DND-41 (cell line): ENCODE data around the gene DOCK8.
"Not testable (repeated sequence)": the region's sequence is repeated elsewhere in the genome, so short reads cannot be mapped to it uniquely, and the experiment has no call there.

Source experiments
- ATAC-seq: fragments of 200-7000 bp; cut with Tn5 transposase; 3 replicates; pipeline ENCODE4 v1.9.1; 2021; ENCODE audit warnings: low read depth; ENCODE audit not compliant: insufficient read depth
- DNase-seq: peaks from one replicate; pipeline ENCODE4 v3.0.0-alpha.2; 2020
- H2AFZ ChIP-seq: 2 replicates; pipeline ENCODE4 v1.6.0; 2012; ENCODE audit warnings: low read depth, low read length
- H3K27ac ChIP-seq: 2 replicates; pipeline ENCODE4 v1.5.1; 2012; ENCODE audit warnings: low read length, inconsistent platforms
- H3K27me3 ChIP-seq: fragments of 200-600 bp; sonication (generic); 2 replicates; pipeline ENCODE4 v1.6.0; 2012; ENCODE audit warnings: low read length, mild to moderate bottlenecking, inconsistent platforms; ENCODE audit not compliant: insufficient read depth, poor library complexity
- H3K36me3 ChIP-seq: 2 replicates; pipeline ENCODE4 v1.5.1; 2012; ENCODE audit warnings: low read length, inconsistent platforms; ENCODE audit not compliant: insufficient read depth
- H3K4me1 ChIP-seq: 2 replicates; pipeline ENCODE4 v1.5.1; 2012; ENCODE audit warnings: mild to moderate bottlenecking, low read length; ENCODE audit not compliant: insufficient read depth
- H3K4me2 ChIP-seq: 2 replicates; pipeline ENCODE4 v1.6.0; 2012; ENCODE audit warnings: mild to moderate bottlenecking, moderate library complexity, low read length, inconsistent platforms; ENCODE audit not compliant: insufficient read depth
- H3K4me3 ChIP-seq, 2 experiments: fragments of 200-600 bp in 1 of 2; shearing (Covaris generic) in 1 of 2; 2 replicates each; pipeline ENCODE4 v1.5.1; 2012 to 2016; ENCODE audit warnings: inconsistent platforms in 2 of 2, low read length in 2 of 2, mild to moderate bottlenecking in 2 of 2, low read depth in 1 of 2, moderate library complexity in 1 of 2
- H3K79me2 ChIP-seq: 2 replicates; pipeline ENCODE4 v1.6.0; 2012; ENCODE audit warnings: low read length, inconsistent platforms; ENCODE audit not compliant: insufficient read depth
- H3K9ac ChIP-seq: 2 replicates; pipeline ENCODE4 v1.6.0; 2012; ENCODE audit warnings: low read depth, mild to moderate bottlenecking, inconsistent platforms, low read length, moderate library complexity
- H3K9me3 ChIP-seq: 2 replicates; pipeline ENCODE4 v1.5.1; 2012; ENCODE audit warnings: low read length, moderate library complexity, mild to moderate bottlenecking, inconsistent platforms; ENCODE audit not compliant: insufficient read depth, severe bottlenecking
- H4K20me1 ChIP-seq: 2 replicates; pipeline ENCODE4 v1.6.0; 2012; ENCODE audit warnings: low read length; ENCODE audit not compliant: insufficient read depth
- CTCF ChIP-seq: IDR thresholded peaks from 2 replicates; pipeline ENCODE4 v1.5.1; 2012; ENCODE audit warnings: borderline replicate concordance, low read length, moderate library complexity, mild to moderate bottlenecking; ENCODE audit not compliant: poor library complexity, severe bottlenecking; ENCODE audit errors: extremely low read depth
- EZH2 ChIP-seq: IDR thresholded peaks from 3 replicates; pipeline ENCODE4 v1.6.1; 2012; ENCODE audit warnings: borderline replicate concordance, low read depth, mild to moderate bottlenecking, moderate library complexity, low read length, inconsistent platforms; ENCODE audit not compliant: severe bottlenecking

Gene DOCK8

GRCh38 chr9:228929-229695, 14.4 kb downstream of the DOCK8 start:
- H3K9me3 ChIP-seq: no peaks in the 10 kb centered on the region
- H3K4me2 ChIP-seq: no peak overlapping the region
- H3K9ac ChIP-seq: no peak overlapping the region
- H3K27ac ChIP-seq: no peak overlapping the region
- no peaks in the 10 kb centered on the region for H4K20me1 ChIP-seq
- peaks cover 11% of the 10 kb centered on the region for H3K4me1 ChIP-seq
- no peak for ATAC-seq
- no peak for DNase-seq
- no peaks in the 10 kb centered on the region for H3K79me2 ChIP-seq
- TF ChIP-seq CTCF (no peak), EZH2 (no peak)
- no peaks in the 10 kb centered on the region for H3K36me3 ChIP-seq
- no peak overlapping the region for H2AFZ ChIP-seq
- no peak overlapping the region for H3K4me3 ChIP-seq
- no peaks in the 10 kb centered on the region for H3K27me3 ChIP-seq

- H4K20me1 ChIP-seq, H3K9ac ChIP-seq, H3K27me3 ChIP-seq, ATAC-seq, H3K4me3 ChIP-seq, H3K36me3 ChIP-seq, H2AFZ ChIP-seq, H3K27ac ChIP-seq, H3K4me2 ChIP-seq, H3K4me1 ChIP-seq, DNase-seq, H3K9me3 ChIP-seq, H3K79me2 ChIP-seq: not testable (repeated sequence)
These were observed 17.0 kb downstream of the DOCK8 start for GRCh38 chr9:231625-232024.

GRCh38 chr9:233708-234107, 19.0 kb downstream of the DOCK8 start:
- ATAC-seq, H3K79me2 ChIP-seq, H3K4me3 ChIP-seq, H2AFZ ChIP-seq, H3K9ac ChIP-seq, H3K27ac ChIP-seq, H3K27me3 ChIP-seq, H3K9me3 ChIP-seq, H3K4me2 ChIP-seq, H4K20me1 ChIP-seq, H3K36me3 ChIP-seq, DNase-seq: not testable (repeated sequence)
- peaks cover 17% of the 10 kb centered on the region for H3K4me1 ChIP-seq

- ATAC-seq (peak; percentile 85), DNase-seq (peak; percentile 33)
- H3K36me3 ChIP-seq: no peaks in the 10 kb centered on the region
- no peak overlapping the region for H3K4me3 ChIP-seq
- H3K27me3 ChIP-seq: no peaks in the 10 kb centered on the region
- H3K9ac ChIP-seq: no peak overlapping the region
- H4K20me1 ChIP-seq: no peaks in the 10 kb centered on the region
- no peak overlapping the region for H2AFZ ChIP-seq
- H3K79me2 ChIP-seq: no peaks in the 10 kb centered on the region
- H3K9me3 ChIP-seq: no peaks in the 10 kb centered on the region
- H3K27ac ChIP-seq: no peak overlapping the region
- TF ChIP-seq CTCF (no peak), EZH2 (no peak)
- no peak overlapping the region for H3K4me2 ChIP-seq
- H3K4me1 ChIP-seq: peaks cover 17% of the 10 kb centered on the region
These were observed 22.6 kb downstream of the DOCK8 start for GRCh38 chr9:237141-237857.
